Activated T-helper 9 cell treated with anti-CD3 and anti-CD28 coated beads, Interleukin-2, amount 50 U/mL, for 16 hours (primary cell): ENCODE data around the gene KRT80.

Experiments used
- DNase-seq: peaks from one replicate; pipeline ENCODE4 v3.0.0-alpha.2; 2020; ENCODE audit warnings: low read depth

The KRT80 gene

DNA sequence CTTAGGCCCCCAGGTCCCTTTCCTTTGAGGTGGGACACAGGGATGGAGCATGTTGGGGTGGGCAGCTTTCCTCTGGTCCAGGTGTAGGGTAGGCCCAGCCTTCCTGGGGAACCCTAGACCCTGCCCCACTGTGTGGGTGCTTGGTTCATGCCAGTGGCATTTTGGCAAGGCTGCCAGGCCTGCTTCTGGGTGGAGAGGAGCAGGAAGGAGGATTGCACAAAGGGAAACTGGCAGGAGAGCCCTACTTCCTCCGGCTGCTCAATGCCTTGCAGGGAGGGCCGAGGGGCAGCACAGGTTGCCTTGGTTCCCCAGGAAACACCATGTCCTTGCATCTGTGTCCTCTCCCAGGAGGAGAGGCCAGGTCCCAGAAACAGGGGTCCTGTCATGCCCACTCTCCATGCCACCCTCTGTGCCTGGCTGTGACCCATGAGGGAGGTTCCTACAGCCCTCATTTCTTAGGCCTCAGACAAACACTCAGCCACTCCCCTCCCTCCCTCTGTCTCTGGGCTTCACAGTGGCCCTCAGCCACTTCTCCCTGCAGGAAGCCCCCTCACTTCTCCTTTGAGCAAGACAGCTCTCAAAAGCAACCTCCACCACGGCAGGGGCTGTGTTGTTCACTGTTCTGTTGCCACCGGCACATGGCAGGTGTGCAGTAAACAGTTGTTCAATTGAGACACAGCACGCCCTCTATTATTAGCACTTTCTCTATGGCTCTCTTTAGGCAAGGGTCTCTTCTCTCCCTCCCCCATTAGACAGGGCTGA lies 6.8 kb upstream of the KRT80 start:
- DNase-seq = no peak

DNA sequence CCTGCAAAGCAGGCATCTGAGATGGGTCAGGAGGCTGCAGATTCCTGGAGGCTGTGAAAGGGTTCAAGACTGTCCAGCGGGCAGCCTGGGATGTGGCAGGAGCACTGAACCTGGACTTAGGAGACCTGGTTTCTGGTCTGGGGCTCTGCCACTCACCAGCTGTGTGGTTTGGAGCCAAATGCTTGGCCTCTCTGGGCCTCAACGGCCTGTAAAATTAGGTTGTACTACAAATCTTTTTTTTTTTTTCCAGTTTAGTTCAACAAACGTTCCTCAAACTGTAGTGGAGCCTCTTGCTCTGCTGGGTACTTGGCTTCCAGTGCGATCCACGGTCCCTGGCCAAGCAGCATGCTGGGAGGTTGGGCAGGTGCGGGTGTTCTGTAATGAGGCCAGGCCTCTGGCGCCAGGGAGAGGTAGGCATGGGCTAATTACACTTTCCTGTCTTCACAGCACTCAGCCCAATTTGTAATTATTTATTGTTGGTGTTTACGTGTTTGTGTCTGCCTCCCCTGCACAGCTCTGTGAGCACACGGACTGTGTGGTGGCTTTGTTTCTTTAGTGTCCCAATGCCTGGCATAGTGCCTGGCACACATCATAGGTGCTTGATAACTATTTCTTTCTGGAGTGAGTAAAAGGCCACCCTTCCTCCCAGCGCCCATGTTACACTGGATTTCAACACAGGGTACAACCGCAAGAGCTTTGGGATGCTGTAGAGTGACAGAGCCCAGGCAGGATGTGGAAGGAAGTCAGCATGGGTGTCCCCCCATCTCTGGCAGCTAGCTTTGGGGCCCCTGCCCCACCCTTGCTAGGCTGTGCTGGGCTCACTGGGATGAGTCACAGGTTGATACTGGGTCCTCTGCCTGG lies 5.8 kb upstream of the KRT80 start:
- DNase-seq = no peak

DNA sequence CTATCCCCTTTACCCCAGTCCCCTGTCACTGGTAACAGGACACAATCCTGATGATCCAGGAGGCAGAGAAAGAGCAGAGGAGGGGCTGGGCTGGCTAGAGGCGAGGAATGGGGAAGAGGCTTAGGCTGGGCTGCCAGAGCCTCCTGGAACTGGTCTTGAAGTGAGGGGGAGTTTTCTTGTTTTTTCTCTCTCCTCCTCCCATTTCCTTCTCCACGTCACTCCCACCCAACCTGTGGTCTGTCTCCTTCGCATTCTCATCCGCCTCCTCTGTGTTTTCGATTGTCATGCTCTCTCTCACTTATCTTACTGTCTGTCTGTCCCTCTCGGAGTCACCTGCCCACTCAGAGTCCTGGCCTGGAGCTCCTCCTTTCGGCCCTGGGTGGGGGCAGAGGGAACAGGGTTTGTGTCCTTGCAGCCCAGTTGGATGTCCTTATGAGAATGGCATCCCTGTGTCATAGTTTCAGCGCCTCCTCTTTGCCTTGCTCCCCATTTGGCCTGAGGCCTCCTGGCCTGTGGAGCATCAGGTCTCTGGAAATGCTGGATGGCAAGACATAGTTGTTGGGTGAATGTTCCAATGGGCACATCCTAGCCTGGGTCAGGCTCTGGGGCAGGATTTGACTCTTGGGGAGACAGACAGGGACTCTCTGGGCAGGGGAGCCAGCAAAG lies 3.4 kb upstream of the KRT80 start:
- no peak for DNase-seq

DNA sequence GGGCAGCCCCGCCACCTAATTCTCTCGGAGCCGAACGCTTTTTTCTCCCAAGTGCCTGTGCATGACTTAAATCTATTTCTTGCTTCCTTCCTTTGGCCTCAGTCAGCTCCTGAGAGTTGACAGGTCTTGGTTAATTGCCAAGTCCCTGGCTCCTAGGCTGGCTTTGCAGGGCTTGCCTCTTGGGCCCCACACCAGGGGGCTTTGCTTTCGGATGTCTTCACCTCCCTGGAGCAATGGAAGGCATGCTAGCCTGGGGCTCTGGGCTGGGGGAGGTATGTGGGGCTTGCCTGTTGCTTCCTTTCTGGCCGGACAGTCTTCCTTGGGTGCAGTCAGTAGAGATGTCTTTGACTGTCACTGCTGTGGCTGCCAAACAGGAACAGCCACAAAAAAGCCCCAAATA lies 2.2 kb upstream of the KRT80 start:
- no peak for DNase-seq

DNA sequence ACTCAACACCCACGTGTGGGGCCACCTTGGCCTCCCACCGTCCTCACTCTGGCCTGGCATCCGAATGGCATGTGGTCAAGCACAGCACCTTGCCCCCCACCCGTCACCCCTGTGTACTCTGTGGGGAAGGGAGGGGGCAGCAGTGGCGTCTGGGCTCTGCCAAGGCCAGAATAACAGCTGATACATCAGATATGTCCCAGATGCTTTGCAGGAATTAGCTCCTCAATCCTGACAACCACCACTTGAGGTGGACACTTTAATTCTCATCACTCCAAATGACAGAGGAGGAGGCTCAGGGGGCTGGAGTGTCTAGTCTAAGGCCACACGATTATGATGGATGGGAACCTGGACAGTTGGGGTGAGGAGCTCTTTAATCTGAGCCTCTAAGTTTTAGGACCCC lies 1.7 kb upstream of the KRT80 start:
- DNase-seq = no peak

DNA sequence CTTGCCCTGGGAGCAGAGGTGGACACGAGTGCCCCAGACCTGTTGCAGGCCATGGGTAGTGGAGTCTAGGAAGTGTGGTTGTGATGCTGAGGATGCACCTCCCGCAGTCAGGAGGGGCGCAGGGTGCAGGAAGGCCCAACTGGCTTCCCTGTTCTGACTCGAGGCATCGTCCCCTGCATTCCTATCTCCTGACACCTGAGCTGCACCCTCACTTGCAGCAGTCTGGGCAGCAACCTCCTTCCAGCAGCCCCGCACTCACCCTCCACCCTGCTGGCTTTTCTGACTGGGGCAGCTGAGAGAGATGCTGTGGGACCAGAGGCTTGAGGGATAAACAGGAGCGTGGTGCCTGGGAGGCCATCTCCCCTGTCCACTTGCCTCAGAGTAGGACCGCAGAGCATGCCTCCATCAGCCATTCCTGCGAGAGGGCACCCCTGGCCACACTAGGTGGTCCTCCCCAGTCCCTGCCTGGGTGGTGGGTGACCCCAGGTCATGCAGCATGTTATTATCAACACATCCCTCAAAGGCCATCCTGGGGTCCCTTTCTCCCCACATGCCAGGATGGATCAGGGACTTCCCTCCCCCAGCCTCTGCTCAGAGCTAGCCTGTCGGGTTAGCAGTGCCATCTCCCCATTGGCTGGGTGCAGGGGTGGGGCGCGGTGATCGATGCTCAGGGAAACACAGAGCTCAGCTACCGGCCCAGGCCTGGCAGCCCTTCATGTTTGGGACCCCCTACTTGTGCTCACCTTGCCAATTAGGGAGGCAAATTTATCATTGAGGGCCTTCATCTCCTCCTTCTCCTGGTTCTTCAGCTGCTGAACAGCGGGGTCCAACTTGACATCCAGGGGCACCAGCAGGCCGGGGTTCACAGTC lies 719 bp downstream of the KRT80 start:
- no peak for DNase-seq

DNA sequence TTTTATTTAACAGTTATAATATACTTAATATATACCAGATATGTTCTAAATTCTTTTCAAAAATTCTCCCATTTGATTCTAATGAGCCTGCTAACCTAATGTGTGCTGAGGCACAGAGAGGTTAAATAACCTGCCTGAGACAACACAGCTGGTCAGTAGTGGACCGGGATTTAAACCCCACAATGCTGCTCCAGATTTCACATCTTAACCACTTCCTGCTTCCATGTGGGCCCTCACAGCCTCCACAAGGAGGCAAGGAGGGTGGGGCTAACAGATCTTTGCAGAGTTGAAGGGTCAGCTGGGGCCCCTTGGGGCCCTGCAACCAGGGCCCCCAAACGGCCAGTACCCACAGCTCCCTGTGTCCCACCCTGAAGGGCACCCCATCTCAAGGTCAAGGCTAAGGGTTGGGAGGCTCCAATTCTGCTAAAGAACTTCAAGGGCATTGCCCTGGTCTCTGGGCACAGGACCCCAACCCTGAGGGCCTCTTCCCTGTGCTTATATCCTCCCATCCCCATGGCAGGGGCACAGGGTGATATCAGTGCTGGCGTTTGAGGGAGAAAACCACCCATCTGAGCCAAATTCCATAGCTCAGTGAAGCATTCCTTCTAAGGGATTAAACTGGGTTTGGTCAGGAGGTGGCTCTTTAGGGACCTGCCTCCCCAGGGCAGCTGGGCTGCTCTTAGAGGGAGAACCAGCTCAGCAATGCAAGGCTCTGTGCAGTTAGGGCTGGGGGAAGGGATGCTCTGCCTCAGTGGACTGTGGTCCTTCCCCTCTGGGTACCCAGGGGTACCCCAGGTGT lies 2.2 kb downstream of the KRT80 start:
- DNase-seq = no peak

DNA sequence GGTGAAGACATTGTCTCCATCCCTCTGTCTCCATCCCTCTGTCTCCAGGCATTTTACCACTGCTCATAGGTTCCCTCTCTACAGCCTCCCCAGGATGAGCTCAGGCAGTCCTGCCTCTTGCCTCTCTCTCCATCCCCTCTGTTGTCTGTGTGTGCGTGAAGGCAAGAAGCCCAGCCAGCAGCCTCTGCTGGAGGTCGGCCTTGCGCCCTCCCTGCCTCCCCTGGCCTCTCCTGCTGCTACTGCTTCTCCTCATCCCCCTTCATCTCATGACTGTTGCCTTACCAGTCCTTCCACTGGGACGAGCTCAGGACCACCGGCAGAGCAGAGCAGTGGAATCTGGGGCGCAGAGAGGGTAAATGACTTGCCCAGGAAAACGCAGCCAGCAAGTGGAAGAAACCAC lies 3.2 kb downstream of the KRT80 start:
- no peak for DNase-seq

DNA sequence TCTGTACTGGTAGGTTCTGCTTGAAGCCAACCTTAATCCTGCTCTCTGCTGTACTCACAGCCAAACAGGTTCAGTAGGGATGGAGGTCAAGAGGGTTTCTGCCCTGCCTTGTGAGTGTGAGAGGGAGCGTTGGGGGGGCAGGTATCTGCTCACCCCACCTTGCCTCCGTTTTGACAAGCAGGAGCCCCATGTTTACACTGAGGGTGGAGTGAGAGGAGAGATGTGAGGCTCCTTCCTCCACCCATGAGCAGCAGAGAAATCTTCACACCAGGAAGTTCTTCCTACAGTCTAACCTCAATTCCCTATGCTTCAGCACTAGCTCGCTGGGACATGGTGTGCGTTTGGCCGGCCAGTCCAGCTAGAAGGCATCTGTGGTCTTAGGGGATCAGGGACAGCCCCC lies 4.2 kb downstream of the KRT80 start:
- DNase-seq = no peak

DNA sequence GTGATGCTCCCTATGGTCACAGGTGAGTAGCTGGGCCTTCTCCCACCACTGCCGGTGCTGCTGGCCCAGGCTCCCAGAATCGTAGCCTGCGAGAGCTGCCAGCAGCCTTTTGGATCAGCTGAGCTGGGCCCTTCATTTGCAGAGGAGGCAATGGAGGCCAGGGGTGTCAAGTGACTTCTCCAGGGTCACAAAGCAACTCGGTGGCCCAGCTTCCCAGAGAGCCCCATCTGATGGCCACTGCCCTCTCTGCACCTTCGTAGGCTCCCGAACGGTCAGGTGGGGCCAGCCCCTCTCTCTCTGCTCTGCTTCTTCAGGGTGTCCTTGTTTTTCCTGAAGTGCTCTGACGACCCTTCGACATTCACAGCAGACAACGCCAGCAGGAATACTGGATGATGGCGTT lies 4.6 kb downstream of the KRT80 start:
- no peak for DNase-seq

DNA sequence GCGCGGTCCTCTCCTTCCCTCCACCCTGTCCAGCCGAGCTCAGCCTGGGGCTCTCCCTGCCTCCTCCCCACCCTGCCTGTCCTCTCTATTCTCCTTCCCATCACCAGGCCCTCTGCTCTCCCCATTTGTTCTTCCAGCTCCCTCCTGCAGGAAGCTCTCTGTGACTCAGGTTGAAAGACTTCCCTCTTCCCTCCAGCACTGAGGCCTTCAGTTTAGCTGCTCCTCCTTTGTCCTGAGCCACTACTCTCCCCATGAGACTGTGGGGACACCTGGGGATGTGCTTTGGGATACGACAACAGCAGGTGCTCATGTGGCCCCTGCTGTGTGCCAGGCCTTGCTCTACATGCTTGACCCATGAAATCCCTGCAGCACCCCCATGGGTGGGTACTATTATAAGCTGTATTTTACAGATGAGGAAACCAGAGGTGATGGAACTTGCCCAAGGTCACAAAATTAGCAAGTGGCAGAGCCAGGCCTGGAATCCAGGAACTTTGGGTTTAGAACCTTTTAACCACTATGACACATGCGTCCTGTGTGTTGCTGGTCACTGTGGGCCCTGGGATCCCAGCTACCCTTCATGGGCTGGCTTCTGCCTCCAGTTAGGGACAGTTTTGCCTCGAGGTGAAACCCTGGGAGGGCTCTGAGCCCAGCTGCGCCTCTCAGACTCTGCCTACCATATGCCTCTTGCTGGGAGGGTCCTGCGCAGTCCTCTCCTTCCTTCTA lies 5.5 kb downstream of the KRT80 start:
- DNase-seq = no peak

DNA sequence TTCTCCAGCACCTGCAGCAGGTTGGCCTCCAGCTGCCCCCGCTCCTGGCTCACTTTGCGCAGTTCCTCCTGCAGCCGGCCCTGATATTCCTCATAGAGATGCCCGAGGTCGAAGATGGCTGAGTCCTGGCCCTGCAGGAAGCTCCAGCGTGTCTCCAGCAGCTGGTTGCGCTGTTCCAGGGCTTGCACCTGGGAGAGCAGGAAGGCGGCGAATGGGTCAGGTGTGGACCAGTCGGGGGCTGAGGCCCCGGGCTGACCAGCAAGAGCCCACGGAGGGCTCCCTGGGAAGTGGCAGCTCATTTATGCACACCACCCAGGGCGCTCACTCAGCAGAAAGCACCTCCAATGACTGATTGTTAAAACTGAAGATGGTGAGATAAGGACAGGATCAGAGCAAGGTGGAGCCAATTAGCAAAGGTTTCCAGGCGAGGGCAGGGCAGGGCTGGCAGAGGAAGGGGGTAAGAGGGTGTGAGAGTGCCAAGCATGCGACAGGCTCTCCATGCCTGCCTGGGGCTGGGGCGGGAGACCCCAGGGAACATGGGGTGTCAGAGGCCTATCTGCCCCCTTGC lies 6.3 kb downstream of the KRT80 start:
- no peak for DNase-seq

DNA sequence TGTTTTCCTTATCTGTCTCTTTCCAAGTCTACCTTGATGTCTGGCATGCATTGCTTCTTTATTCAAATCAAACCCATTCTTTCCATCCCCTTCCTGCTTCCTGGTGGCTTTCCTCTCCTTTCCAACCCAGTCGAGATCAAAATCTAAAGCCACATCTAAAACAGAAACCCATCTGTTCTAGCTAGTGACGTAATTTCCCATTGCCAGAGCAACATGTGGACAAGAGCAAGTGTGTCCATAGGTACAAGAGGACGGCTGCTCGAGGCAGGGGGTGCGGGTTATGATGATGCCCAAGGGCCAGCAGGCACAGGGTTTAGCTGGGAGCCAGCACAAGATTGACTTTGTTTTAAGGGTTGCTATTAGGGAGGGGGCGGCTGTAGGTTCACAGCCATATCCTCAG lies 7.0 kb downstream of the KRT80 start:
- no peak for DNase-seq

DNA sequence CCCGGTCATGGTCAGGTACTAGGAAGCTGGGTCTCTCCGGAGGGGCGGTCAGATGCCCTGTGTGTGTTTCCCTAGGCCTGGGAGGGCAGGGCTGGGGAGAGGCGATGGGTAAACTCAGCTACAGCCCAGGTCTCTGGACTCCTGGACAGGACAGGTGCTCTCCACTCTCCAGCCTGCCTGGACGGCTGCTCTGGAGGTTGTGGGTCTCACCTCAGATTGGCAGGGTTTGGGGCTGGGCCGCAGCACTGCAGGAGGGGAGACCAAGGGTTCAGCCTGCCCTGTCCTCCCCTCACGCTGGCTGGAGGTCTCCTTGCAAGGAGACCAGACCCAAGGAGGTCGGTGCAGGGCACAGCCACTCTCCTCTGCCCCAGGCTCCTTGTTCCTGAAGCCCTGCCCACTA lies 7.8 kb downstream of the KRT80 start:
- DNase-seq = no peak

DNA sequence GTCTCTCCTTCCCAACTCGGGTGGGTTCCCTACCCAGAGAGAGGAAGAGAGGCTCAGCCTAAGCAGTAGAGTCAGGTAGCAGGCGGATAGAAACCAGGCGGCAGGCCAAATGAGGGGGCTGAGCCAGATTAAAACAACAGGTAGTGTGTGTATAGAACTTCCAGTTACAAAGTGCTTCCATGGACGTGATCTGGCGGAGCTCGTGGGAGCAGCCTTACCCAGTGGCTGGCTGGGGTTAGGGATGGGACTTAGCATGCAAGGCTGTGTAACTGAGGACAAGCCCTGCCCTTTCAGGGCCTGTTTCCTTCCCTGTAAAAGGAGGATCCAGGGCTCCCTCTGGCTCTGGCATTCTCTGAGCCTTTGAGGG lies 8.3 kb downstream of the KRT80 start:
- DNase-seq = no peak

DNA sequence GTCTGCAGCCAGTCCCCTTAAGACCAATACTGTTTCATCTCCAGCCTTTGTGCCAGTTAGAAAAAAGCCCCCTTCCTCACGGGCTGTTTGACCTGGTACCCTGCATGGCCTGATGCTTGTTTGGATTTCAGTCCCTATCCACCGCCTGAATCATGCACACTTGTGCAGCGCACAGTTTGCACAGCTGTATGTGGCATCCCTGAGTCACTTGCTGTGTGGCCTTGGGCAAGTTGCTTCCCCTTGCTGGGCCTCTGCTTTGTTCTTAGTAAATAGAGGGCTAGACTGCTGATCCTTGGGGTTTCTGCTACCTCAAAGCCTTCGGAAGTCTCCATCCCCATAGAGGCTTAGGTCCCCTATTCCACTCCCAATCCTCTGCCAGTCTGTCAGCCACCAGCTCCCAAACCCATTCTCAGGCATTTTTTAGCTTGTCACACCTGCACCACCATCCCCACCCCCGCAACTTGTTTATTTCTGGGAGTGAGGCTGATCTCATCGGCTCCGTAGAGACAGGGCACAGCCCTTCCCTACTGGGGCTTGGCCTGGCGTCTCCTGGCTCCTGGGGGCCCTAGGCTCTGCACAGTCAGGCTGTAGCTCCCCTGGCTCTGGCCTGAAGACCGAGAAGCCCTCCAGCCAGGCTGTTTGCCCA lies 8.8 kb downstream of the KRT80 start:
- no peak for DNase-seq

DNA sequence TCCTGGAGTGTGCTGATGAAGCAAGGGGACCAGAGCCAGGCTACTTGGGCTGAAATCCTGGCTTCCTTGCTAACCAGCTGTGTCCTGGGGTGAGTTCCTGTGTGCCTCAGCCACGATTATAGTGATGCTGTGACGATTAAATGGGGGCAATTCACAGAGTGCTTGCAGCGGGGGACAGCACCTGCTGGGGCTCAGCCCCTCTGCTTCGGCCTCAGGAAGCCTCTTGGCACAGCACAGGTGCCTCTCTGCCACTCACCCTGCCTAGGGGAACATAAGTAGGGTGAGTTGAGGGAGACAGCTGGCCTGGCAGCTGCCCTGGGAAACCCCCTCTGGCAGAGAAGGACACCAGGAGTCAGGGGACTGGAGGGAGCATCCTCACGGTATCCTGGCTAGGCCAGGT lies 9.4 kb downstream of the KRT80 start:
- DNase-seq = no peak

DNA sequence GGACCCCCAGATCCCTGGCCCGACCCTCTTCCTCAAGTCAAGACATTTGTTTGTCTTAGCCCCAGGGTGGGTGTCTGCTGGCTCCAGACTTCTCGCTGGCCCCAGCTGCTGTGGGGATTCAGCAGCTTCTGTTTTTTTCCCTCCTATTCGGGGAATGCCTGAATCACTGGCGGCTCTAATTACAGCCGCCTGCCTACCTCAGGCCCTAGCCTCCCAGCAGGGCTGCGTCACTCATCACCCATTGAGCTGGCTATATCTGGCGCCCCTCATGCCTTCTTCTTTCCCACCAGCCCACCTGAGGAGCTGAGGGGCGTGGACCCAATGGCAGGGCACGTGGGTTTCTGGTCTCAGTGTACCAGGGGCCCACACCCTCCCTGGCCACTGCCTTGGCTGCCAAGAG lies 10.1 kb downstream of the KRT80 start:
- no peak for DNase-seq

DNA sequence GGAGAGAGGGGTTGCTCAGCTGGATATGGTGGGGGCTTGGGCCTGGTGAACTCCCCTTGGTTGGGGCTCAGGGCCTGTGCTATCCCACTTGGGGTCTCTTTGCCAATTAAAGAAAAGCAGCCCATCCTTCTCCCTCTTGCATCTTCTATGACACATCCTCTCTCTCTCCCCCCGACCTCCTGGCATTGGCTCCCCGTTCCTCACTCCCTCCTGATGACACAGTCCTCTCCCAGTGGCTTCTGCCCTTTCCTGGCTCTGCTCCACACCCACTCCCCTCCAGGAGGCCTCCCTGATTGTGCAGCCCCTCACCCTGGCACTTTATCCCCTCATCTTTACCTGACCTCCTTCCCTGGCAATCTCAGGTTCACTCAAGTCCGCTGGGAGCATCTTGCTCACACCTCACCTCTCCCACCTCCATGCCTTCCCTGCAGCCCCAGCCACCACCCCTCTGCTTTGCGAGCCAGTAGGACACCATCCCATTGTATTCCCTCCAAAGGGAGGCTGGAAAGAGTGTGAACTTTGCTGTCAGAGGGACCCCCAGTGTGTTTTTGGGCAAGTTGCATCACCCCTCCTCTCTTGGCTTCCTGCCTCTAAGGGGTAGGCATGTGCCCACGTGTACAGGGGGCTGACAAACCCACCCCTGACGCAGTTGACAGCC lies 10.7 kb downstream of the KRT80 start:
- DNase-seq = no peak
